8988T (cell line): ENCODE data around the gene IRF5.
A peak's percentile ranks its signal among the peaks of the same experiment; 100 is the strongest.

Experiments used
- DNase-seq: peaks from one replicate; pipeline ENCODE4 v3.0.0; 2011

Gene IRF5

GRCh38 chr7:128921866-128922440, 15.8 kb upstream of the IRF5 start:
- peak; percentile 12 for DNase-seq

GRCh38 chr7:128922496-128923410, 15.0 kb upstream of the IRF5 start:
- DNase-seq: peak; percentile 0

- DNase-seq: no peak
These were observed 14.3 kb upstream of the IRF5 start for GRCh38 chr7:128923411-128923800.

GRCh38 chr7:128924707-128925588, 12.8 kb upstream of the IRF5 start:
- DNase-seq: no peak

- no peak for DNase-seq
These were observed 9.4 kb upstream of the IRF5 start for GRCh38 chr7:128928159-128928813.

GRCh38 chr7:128928882-128929788, 8.6 kb upstream of the IRF5 start:
- DNase-seq: no peak

GRCh38 chr7:128931190-128931798, 6.4 kb upstream of the IRF5 start:
- no peak for DNase-seq

- no peak for DNase-seq
These were observed 5.5 kb upstream of the IRF5 start for GRCh38 chr7:128931965-128932861.

- DNase-seq: no peak
These were observed 4.9 kb upstream of the IRF5 start for GRCh38 chr7:128932862-128933179.

- DNase-seq: no peak
These were observed 4.4 kb upstream of the IRF5 start for GRCh38 chr7:128933180-128933891.

DNA sequence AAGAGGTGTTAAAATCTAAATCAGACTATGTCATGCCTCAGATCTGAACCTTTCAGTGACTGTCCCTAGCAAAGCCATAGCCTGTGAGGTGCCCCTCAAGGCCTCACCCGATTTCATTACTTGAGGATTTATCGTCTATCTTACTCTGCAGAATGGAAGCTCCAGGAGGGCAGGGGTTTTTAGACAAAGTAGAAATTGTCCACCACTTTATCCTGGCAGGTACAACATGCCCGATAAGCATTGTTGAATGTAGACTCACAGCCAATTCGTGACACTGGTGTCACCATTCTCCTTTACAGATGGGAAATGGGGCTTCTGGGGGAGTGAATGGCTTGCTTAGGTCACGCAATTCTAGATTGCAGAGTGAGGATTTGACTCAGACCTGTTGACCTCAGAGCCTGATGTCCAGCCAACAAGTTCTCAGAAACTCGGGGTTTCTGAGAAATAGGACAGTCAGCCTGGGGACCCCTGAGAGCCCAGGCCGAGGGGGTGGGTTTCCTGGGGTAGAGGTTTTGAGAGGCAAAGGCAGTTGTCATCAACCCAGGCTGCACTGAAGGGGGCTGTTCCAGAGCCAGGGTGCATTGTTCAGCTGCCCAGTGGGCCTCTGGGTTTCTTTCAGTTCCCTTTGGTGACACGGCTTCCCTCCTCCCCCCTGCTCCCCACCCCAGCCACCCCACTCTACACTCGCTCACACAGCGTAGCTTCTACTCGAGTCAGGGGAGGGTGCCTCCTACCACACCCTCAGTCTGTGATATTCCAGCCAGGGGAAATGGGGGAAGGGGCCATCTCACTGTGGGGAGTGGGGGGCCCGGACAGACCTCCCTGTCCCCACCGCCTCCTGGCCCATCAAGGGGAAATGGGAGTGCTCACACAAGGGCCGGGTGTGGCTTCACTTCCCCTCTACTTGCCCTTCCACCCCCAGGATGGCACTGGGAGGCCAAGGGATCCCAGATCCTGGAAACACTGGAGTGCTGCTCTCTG, 3.1 kb upstream of the IRF5 start:
- no peak for DNase-seq

DNA sequence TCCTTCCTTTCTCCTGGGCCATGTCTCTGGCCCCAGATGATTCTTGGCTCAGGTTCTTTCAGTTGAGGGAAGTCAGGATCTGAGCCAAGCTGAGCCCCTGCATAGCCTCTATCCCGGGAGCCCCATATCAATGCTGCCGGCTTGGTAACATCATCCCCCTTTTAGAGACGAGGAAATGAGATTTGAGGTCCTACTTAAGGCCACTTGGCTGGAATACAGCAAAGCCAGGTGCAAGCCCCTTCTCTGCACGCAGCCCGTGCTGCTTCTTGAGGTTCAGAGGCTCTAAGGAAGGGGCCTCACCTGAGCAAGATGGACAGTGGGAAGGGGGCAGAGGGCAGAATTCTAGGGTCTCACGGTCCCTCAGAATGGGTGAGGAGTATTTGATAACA, 2.4 kb upstream of the IRF5 start:
- DNase-seq: no peak

- no peak for DNase-seq
These were observed 929 bp upstream of the IRF5 start for GRCh38 chr7:128936798-128937197.

GRCh38 chr7:128937271-128937646, 468 bp upstream of the IRF5 start:
- no peak for DNase-seq

DNA sequence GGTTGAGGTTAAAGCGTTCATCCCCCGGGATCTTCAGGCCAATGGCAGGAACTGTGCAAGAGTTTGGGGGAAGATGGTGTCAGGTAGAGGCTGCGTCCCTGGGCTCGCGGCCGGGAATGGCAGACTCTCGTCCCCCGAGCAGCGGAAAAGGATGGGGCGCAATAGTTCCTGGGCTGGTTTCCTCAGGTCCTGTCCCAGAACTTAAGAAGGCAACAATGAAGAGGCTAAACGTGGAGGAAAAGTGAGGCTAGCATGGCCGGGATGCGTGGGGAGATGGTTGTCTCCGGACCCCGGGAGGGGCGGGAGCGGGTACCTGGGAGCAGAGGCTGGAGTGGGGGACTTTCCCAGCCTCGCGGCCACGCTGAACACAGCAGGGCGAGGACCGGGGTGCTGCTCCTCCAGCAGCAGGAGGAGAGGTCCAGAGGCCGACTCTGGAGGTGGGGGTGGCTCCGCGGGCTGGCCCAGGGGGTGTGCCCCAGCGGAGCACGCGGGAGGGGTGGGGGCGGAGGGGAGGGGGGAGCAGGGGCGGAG, 882 bp downstream of the IRF5 start:
- no peak for DNase-seq

GRCh38 chr7:128939075-128939860, 1.5 kb downstream of the IRF5 start:
- DNase-seq: no peak

GRCh38 chr7:128939861-128940410, 2.2 kb downstream of the IRF5 start:
- DNase-seq: no peak
